Neural progenitor cell (in vitro differentiated cells): ENCODE results near the gene TEX14.

Experiments
- CTCF ChIP-seq: fragments of 200-600 bp; sonication (generic); IDR thresholded peaks from 2 replicates; pipeline ENCODE4 v1.5.1; 2017; ENCODE audit warnings: antibody characterized with exemption, mild to moderate bottlenecking
- EZH2 ChIP-seq: fragments of 200-600 bp; sonication (generic); IDR thresholded peaks from 2 replicates; pipeline ENCODE4 v1.6.1; 2017; ENCODE audit warnings: antibody characterized with exemption, mild to moderate bottlenecking, moderate library complexity
- EZH2phosphoT487 ChIP-seq: fragments of 200-600 bp; sonication (generic); IDR thresholded peaks from 2 replicates; pipeline ENCODE4 v1.6.1; 2017; ENCODE audit warnings: antibody characterized with exemption

GRCh38 chr17:58658804-58659713 is 32.8 kb downstream of the TEX14 start:
- no peak for TF ChIP-seq CTCF
- no peak for TF ChIP-seq EZH2
- no peak for TF ChIP-seq EZH2phosphoT487
